ENCODE results near the gene GRIK4.

DNA sequence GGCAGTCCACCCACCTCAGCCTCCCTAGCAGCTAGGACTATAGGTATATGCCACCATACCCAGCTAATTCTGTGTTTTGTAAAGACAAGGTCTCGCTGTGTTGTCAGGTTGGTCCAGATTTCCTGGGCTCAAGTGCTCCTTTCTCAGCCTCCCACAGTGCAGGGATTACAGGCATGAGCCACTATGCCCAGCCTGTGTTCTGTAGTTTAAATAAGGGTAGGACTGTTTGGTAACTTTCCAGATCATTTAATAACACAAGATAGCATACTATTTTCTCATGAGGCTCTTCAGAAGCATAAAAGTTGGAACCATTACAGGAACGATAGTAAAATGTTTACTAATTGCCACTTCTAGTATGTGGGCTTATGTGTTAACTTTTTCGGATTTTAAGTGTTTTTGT, 38.0 kb upstream of the GRIK4 start:
- TF ChIP-seq, protein P1, sequence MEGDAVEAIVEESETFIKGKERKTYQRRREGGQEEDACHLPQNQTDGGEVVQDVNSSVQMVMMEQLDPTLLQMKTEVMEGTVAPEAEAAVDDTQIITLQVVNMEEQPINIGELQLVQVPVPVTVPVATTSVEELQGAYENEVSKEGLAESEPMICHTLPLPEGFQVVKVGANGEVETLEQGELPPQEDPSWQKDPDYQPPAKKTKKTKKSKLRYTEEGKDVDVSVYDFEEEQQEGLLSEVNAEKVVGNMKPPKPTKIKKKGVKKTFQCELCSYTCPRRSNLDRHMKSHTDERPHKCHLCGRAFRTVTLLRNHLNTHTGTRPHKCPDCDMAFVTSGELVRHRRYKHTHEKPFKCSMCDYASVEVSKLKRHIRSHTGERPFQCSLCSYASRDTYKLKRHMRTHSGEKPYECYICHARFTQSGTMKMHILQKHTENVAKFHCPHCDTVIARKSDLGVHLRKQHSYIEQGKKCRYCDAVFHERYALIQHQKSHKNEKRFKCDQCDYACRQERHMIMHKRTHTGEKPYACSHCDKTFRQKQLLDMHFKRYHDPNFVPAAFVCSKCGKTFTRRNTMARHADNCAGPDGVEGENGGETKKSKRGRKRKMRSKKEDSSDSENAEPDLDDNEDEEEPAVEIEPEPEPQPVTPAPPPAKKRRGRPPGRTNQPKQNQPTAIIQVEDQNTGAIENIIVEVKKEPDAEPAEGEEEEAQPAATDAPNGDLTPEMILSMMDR (IDR thresholded peaks at IDR 0.05; ENCODE audit: insufficient read depth, low read depth, low read length) = no peak
- no peak for TF ChIP-seq EZH2 (IDR thresholded peaks at IDR 0.05; ENCODE audit: insufficient read depth, low read length)
